HG03280 (cell line): ENCODE results near the gene IGSF11.
"Not testable (repeated sequence)": the region's sequence is repeated elsewhere in the genome, so short reads cannot be mapped to it uniquely, and the experiment has no call there.

ENCODE experiments used
- ATAC-seq: cut with Tn5 transposase; IDR thresholded peaks from one replicate; pipeline ENCODE4 v1.9.1; 2021; ENCODE audit warnings: mild to moderate bottlenecking, moderate library complexity; ENCODE audit not compliant: unreplicated experiment

IGSF11 gene

DNA sequence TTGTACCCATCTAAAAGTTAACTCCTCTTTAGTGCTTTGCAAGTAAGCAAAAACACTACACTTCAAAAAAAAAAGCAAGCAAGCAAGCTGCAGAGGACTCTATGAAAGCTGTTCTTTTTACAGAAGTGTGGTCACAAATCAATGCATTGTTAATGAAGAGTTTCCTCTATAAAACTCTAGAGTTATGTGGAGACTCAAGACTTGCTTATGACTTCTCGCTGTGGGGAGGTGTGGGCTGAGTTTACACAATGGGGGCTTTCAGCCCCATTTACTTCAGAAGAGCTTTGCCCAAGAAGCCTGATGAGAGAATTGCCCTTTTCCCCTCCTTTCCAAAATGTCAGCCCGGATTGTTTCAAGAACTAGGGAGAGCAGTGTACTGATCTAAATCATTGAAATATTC is 144.4 kb downstream of the IGSF11 start:
- ATAC-seq = no peak

DNA sequence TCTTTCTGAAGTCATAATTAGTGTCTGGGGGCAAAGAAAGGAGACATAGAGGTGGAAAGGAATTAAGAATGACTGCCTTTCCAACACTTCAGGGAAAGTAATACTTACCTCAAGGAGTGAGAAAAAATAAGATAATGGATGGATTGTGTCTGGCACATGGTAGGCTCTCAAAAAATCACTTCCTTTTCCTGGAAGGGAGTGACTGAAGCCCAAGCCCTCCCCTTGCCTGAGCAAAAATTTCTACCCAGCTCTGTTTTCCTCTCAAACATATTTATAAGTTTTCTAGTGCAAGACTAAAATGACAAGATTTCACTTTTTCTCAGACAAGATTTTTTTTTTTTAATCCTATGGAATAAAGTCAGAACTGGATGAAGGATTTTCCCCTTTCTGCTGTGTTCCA is 145.0 kb downstream of the IGSF11 start:
- ATAC-seq = no peak

DNA sequence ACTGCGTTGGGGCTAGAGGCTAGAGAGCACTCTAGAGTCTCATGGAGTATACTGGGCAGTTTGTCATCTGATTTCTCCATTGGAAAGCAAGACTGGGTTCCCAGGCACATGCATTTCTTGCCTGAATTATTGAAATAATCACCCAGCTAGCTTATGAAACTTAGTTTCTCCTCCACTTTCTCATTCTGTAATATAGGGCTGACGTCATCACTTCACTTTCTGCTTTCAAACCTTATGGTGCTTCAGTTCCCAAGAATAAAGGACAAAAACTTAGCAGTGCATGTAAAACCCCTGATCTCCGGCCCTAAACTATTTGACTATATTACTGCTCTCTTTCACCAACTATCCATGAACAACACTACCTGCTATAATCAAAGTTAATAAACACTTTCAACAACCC is 147.9 kb downstream of the IGSF11 start:
- no peak for ATAC-seq

DNA sequence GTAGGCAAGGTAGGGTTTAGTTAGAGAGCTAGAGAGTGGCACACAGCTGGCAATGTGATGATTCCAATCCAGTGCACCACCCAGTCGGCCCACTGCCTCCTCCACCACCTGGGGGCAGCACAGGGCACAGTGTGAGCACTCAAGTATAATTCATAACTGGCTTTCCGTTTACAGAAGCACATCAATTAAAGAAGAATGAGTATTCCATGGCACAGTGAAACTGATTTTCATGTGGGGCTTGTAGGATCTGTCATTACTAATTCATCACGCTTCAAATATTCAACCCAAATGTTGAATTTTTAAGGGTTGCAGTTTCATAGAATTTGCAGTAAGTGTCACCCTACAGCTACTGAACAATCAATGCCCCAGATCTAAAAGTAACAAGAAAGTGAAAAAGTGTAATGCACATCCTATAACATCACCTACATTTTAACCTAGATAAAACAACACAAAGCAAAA is 149.9 kb downstream of the IGSF11 start:
- peak; percentile 74 for ATAC-seq

DNA sequence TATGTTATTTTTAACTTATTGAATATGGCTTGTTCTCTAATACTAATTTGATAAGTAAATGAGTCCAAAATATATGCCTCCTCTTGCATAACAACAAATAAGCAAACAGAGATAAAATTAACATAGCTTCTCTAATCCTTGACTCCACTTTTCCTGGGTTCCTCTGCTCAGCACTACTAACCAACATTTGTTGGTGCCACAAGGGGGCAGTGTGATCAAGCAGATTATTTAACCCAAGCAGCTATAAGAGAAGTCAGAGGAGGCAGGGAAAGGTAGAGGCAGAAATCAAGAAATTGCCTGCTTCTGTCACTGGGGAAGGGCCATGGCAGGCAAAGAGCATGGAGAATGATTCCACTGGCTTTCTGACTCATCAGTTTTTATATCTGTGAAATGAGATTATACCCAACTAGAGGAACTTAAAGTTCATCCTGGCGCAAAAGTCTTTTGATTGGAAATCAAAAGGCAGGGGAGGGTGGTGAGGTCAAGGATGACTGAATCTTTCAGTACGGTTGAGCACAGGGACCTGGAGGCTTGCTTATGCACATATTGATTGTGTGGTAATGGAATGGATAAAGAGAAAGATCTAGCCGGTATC is 152.2 kb downstream of the IGSF11 start:
- peak; percentile 62 for ATAC-seq

DNA sequence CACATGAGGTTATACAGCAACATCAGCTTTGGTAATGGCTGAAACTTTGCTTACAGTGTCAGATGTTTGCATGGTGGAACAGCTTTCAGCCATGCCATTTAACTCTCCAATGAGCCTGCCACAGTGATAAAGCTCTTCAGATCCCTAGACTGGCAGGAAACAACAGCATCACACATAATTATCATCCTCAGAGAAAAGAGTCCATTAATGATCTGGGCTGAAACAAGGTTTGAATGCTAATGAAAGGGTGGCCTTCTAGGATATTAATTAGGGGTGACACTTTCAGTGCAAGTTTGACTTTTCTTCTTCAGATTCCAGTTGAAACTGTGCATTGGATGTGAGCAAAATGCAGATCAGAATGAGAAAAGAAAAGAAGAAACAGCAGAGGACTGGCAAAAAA is 166.6 kb downstream of the IGSF11 start:
- ATAC-seq = no peak

DNA sequence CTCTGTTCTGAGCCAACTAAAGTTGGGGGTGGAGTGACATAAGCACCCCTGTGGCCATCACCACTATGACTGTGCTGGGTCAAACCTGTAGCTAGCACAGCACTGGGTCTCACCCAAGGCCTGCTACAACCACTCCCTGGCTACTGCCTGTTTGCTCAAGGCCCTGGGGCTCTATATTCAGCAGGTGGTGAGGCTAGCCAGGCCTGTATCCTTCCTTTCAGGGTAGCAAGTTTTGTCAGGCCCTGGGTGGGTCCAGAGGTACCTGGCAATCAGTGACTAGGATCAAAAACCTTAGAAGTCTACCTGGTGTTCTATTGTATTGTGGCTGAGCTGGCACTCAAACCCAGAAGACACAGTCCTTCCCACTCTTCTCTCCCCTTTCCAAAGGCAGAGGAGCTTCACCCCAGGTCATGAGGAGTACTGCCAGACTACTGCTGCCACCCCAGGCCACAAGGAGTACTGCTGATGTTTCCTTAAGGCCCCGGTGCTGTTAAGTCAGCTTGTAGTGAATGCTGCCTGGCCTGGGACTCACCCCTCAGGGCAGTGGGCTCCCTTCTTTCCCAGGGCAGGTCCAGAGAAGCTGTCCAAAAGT is 170.8 kb downstream of the IGSF11 start:
- no peak for ATAC-seq

DNA sequence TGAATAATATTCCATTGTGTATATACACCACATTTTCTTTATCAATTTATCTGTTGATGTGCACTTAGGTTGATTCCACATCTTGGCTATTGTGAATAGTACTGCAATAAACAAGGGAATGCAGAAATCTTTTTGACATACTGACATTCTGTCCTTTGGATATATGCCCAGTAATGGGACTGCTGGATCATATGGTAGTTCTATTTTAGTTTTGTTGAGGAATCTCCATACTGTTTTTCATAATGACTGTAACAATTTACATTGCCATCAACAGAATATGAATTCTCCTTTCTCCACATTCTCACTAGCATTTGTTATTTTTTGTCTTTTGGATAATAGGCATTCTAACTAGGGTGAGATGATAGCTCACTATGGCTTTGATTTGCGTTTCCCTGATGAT is 174.7 kb downstream of the IGSF11 start:
- ATAC-seq = no peak

DNA sequence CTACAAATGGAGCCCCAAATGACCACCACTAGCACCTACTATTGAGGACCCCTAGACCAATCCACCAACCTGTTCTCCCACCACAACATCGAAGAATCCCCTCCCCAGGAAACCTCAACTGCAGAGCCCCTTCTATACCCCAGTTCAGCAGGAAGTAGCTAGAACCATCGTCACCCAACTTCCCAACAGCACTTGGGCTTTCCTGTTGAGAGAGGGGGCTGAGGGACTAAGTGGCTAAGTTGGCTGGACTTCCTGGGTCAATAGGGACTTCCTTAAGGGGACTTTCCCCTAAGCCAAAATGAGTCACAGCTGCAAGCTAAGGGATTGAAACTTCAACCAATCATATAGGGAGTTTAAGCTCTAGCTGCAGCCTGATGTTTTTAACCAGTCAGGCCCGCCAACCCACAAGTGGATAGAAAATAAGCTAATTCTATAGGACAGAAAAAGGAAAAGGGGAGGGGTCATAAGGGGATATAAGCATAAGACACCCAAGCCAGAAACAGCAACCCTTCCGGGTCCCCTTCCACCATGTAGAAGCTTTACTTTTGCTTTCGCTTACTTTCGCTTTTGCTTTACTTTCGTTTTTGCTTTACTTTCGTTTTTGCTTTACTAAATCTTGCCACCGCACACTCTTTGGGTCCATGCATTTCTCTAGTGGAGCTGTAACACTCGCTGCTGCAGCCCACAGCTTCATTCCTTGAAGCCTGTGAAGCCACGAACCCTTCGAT is 183.0 kb downstream of the IGSF11 start:
- not testable (repeated sequence) for ATAC-seq

DNA sequence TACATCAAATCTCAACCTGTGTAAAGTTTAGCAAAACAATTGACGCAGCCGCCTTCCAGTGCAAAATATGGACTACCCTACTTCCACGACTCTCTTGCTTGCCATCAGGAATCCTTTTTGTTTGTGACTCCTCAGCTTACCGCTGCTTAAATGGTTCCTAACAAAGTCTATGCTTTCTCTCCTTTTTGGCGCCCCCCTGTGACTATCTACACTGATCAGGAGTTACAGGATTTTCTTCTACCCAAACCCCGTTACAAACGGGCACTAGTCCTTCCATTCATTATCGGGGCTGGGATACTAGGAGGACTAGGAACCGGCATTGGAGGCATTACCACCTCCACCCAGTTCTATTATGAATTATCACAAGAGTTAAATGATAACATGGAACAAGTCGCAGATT is 184.0 kb downstream of the IGSF11 start:
- ATAC-seq = no peak
